A549 treated with ZK216348 at 1 μM for 4 hours (cell line): ENCODE data around the gene SSMEM1. TPM values are rescaled to one million over a fixed set of nuclear protein-coding genes. Genes with fewer than 3 reads are reported as not detected.

Source experiments
- total RNA-seq: library from RNA; stranded (reverse); fragments of 200-300 nt; extraction: Qiagen RNA extraction; gene quantifications from 5 replicates; pipeline ENCODE4 v1.2.3, GENCODE V29; 2022; ENCODE audit warnings: low read depth

The SSMEM1 gene
- not detected in 5 replicates for total RNA-seq

DNA sequence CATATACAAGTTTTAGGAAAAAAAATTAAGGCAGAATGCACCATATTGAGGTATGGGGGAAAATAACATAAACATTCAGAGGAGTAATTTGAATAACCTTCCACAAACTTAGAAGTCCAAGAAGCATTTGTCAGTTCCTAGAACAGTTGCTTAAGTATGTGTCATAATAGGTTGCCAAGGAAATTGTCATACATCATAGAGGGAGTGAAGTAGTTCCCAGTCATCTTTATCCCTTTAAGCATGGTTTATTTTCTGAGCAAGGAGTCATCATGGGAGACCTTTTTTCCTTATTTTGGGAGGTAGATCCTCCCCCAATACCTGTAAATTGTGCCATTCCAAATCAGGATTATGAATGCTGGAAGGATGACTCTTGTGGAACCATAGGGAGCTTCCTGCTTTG is at the start of gene SSMEM1:
TSS of gene SSMEM1 (plus strand) at position 219 of the 400 bp plus-strand sequence. CDS start at position 270, 51 bp downstream.

GRCh38 chr7:130205084-130205947 is 2.3 kb upstream of the SSMEM1 start, which contains the start of gene TMEM209:
Gene TMEM209, minus strand, starts transcription at chr7:130205406. Its CDS starts 31 bp downstream, at chr7:130205375.

Other genes with a start within 250 kb of the SSMEM1 start
- 24.7 to 27.6 TPM (median 26.6 TPM) in 5 replicates for gene ZC3HC1, start 156.5 kb upstream of the SSMEM1 start, total RNA-seq
- 10.0 to 15.3 TPM (median 13.9 TPM) in 5 replicates for gene KLHDC10, start 137.3 kb upstream of the SSMEM1 start, total RNA-seq
- 11.0 to 17.8 TPM (median 15.4 TPM) in 5 replicates for gene TMEM209, start 2.5 kb upstream of the SSMEM1 start, total RNA-seq
- 0.18 to 0.28 TPM in 2 of 5 replicates, not detected in the others for gene CPA2, start 59.0 kb downstream of the SSMEM1 start, total RNA-seq
- 3.7 to 5.0 TPM (median 4.5 TPM) in 5 replicates for gene CPA4, start 85.3 kb downstream of the SSMEM1 start, total RNA-seq
- gene CPA5, start 137.0 kb downstream of the SSMEM1 start, total RNA-seq, result not detected in 5 replicates
- not detected in 5 replicates for gene CPA1, start 172.6 kb downstream of the SSMEM1 start, total RNA-seq
- gene CEP41, start 233.2 kb downstream of the SSMEM1 start, total RNA-seq, result 12.3 to 15.3 TPM (median 13.6 TPM) in 5 replicates